ENCODE data around the gene ARID2.

ARID2 gene

GRCh38 chr12:45687081-45688015, 42.2 kb upstream of the ARID2 start:
- Histone ChIP-seq H3K9me3 (ENCODE audit: control insufficient read depth, low read length) (no peaks in the 10 kb centered on the region), H3K4me1 (peaks cover 7% of the 10 kb centered on the region), H3K79me2 (no peaks in the 10 kb centered on the region), H3K27ac (no peak overlapping the region), H3K27me3 (ENCODE audit: control insufficient read depth, insufficient read depth, low read length) (no peaks in the 10 kb centered on the region), H3K4me2 (ENCODE audit: low read length) (no peak overlapping the region), H3K9ac (no peak overlapping the region), H3K4me3 (ENCODE audit: low read depth, low read length) (no peak overlapping the region), H3K36me3 (ENCODE audit: control insufficient read depth, insufficient read depth, low read length) (no peaks in the 10 kb centered on the region), H2AFZ (no peak overlapping the region)
- no peak for TF ChIP-seq CTCF (IDR thresholded peaks at IDR 0.05)

- H3K27me3 ChIP-seq (ENCODE audit: control insufficient read depth, insufficient read depth, low read length), result no peaks in the 10 kb centered on the region
- no peak overlapping the region for H3K4me2 ChIP-seq (ENCODE audit: low read length)
- no peak overlapping the region for H2AFZ ChIP-seq
- H3K4me1 ChIP-seq, result peaks cover 7% of the 10 kb centered on the region
- no peak overlapping the region for H3K27ac ChIP-seq
- H3K79me2 ChIP-seq, result no peaks in the 10 kb centered on the region
- no peak overlapping the region for H3K9ac ChIP-seq
- no peak for TF ChIP-seq CTCF (IDR thresholded peaks at IDR 0.05)
- H3K9me3 ChIP-seq (ENCODE audit: control insufficient read depth, low read length), result no peaks in the 10 kb centered on the region
- no peaks in the 10 kb centered on the region for H3K36me3 ChIP-seq (ENCODE audit: control insufficient read depth, insufficient read depth, low read length)
- H3K4me3 ChIP-seq (ENCODE audit: low read depth, low read length), result no peak overlapping the region
Measured at GRCh38 chr12:45688183-45688582, 41.3 kb upstream of the ARID2 start.

- no peaks in the 10 kb centered on the region for H3K79me2 ChIP-seq
- H3K4me1 ChIP-seq, result no peaks in the 10 kb centered on the region
- H3K9ac ChIP-seq, result no peak overlapping the region
- TF ChIP-seq CTCF (IDR thresholded peaks at IDR 0.05), result no peak
- H3K36me3 ChIP-seq (ENCODE audit: control insufficient read depth, insufficient read depth, low read length), result no peaks in the 10 kb centered on the region
- no peak overlapping the region for H2AFZ ChIP-seq
- no peaks in the 10 kb centered on the region for H3K9me3 ChIP-seq (ENCODE audit: control insufficient read depth, low read length)
- no peak overlapping the region for H3K27ac ChIP-seq
- no peak overlapping the region for H3K4me2 ChIP-seq (ENCODE audit: low read length)
- no peaks in the 10 kb centered on the region for H3K27me3 ChIP-seq (ENCODE audit: control insufficient read depth, insufficient read depth, low read length)
- no peak overlapping the region for H3K4me3 ChIP-seq (ENCODE audit: low read depth, low read length)
Measured at GRCh38 chr12:45695035-45695434, 34.5 kb upstream of the ARID2 start.

- no peak for TF ChIP-seq CTCF (IDR thresholded peaks at IDR 0.05)
- Histone ChIP-seq H3K36me3 (ENCODE audit: control insufficient read depth, insufficient read depth, low read length) (no peaks in the 10 kb centered on the region), H3K27me3 (ENCODE audit: control insufficient read depth, insufficient read depth, low read length) (no peaks in the 10 kb centered on the region), H3K79me2 (no peaks in the 10 kb centered on the region), H3K4me2 (ENCODE audit: low read length) (no peak overlapping the region), H3K27ac (no peak overlapping the region), H3K9ac (no peak overlapping the region), H2AFZ (no peak overlapping the region), H3K4me1 (no peaks in the 10 kb centered on the region), H3K9me3 (ENCODE audit: control insufficient read depth, low read length) (no peaks in the 10 kb centered on the region), H3K4me3 (ENCODE audit: low read depth, low read length) (no peak overlapping the region)
Measured at GRCh38 chr12:45695606-45696005, 33.9 kb upstream of the ARID2 start.

GRCh38 chr12:45696049-45696448, 33.5 kb upstream of the ARID2 start:
- Histone ChIP-seq H3K4me3 (ENCODE audit: low read depth, low read length) (no peak overlapping the region), H3K9ac (no peak overlapping the region), H3K27me3 (ENCODE audit: control insufficient read depth, insufficient read depth, low read length) (no peaks in the 10 kb centered on the region), H3K27ac (no peak overlapping the region), H3K79me2 (no peaks in the 10 kb centered on the region), H2AFZ (no peak overlapping the region), H3K36me3 (ENCODE audit: control insufficient read depth, insufficient read depth, low read length) (no peaks in the 10 kb centered on the region), H3K4me2 (ENCODE audit: low read length) (no peak overlapping the region), H3K4me1 (no peaks in the 10 kb centered on the region), H3K9me3 (ENCODE audit: control insufficient read depth, low read length) (no peaks in the 10 kb centered on the region)
- TF ChIP-seq CTCF (IDR thresholded peaks at IDR 0.05), result no peak

Data from parathyroid adenoma (tissue), 2 donors.